Measurements from ENCODE around the gene PRDM8.
"Not testable (repeated sequence)": the region's sequence is repeated elsewhere in the genome, so short reads cannot be mapped to it uniquely, and the experiment has no call there.

The PRDM8 gene

DNA sequence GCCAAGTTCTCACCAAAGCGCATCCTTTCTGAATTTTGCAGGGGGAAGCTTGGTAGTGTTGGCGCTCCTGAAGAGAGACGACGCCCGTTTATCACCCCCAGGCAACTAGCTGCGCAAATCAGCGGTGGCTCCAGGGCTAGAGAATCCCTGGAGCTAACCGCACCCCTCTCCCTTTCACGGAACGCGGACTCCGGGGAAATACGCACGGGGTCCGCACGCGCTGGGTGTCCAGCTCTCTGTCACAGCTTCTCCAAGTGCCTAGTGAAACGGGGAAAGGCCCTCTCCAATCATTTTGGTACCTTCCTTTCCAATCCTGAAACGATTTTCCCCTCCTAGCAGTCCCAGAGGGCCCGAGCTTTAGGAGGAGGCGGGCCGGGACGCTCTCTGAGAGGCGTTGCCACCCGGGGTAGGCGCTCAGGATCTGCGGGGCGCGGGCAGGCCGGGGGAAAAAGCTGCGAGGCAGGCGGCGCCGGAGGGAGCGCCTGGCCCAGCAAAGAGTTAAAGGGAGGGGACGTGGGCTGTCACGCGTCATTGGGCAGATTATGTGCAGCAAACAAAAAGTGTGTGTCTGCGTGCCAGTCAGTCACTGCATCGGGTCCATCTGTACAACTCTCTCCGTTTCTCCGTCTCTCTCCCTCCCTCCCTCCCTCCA is at the start of gene PRDM8:
PRDM8 (plus strand) TSS at position 582 of the 652 bp plus-strand sequence. CDS start 2,578 bp downstream, outside the sequence.
- peak; percentile 21 for DNase-seq

DNA sequence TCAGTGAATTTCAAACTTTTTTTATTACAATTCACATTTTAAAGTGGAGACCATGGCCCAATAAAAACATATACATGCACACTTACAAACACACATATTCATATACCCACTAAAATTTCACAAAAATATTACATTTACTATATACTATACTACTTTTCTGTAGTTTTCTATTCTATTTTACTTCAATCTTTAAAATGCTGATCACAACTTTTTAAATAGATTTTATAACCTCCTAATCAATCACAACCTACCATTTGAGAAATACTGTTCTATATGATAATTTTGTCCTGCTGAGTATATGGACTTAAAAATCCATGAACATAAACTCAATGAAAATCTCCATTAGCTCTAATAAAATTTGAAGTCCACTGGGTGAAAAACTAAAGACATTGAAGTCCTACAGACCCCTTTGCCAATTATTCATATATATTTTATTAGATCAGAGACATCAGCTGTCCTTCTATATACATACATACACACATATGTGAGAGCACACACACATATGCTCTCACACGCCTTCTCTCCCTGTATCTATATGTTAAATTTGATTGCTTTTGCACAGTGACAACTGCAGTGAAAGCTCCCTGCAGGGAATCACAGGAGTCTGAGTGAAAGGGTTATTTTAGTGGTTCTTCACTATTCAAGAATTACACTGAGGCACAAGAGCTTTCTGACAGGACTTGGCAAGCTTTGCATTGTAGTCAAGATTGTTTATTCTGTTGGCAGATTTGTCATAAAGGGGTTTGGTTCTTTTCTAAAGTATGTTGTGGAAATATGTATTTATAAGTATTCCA is 46.7 kb upstream of the PRDM8 start:
- no peak for DNase-seq

DNA sequence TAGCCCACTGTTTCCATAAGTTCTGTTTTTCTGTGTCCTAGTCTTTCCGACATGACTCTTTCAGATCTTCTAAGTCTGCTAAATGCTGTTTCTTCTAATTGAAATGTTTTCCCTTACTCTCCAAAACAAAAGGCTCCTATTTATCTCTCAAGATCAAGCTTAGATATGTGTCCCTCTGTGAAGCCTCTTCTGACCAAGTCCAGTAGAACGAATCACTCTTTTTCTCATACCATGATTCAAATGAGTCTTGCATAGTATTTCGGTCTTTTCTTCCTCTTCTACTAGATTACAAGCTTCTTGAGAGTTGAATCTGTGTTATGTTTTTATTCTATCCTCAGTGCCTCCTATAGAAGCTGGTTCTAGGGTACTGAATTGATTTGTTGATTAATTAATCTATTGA is 45.3 kb upstream of the PRDM8 start:
- DNase-seq: no peak

DNA sequence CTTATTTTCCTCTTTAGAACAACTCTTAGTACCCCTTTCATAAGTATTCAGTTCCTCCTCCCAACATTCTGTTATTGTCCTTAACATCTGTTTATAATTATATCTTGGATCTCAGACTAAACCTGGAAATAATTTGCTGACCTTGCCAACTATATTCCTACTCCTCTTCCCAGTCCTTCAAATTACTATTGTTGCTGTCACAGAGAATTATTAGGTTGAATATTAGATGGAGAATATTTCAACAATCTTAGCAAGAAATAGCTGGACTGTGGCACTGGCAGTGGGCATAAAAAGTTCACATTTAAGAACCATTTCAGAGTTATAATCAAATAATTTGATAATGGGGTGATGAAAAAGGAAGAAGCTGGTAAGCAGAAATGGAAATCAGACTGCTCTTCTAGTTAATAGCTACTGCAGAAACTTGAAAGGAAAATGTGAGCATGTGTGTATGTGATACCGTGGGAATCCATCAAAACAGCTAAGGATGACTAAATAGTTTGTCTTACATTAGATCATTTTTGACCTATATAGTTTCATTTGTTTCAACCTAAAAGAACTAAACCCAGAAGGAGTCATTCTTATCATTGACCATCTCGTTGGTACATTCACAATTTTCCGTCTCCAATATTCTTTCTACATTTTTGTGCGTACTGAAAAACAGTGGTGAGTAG is 43.3 kb upstream of the PRDM8 start:
- no peak for DNase-seq

DNA sequence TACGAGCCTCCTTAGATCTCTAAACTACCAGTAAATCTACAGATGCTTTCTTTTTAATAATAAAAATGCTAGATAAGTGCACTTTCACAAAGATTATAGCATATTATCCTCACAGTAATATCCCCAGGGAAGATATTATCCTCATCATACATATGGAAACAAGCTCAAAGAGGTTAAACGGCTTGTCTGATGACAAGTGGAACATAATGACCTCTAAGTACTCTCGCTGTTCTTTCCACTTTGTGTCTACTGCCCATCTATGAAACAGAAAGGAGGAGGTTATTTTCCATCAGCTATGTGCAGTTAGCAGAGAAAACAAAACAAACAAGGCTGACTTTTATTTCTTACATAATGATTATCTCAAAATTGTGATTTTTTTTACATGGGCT is 42.8 kb upstream of the PRDM8 start:
- DNase-seq: no peak

DNA sequence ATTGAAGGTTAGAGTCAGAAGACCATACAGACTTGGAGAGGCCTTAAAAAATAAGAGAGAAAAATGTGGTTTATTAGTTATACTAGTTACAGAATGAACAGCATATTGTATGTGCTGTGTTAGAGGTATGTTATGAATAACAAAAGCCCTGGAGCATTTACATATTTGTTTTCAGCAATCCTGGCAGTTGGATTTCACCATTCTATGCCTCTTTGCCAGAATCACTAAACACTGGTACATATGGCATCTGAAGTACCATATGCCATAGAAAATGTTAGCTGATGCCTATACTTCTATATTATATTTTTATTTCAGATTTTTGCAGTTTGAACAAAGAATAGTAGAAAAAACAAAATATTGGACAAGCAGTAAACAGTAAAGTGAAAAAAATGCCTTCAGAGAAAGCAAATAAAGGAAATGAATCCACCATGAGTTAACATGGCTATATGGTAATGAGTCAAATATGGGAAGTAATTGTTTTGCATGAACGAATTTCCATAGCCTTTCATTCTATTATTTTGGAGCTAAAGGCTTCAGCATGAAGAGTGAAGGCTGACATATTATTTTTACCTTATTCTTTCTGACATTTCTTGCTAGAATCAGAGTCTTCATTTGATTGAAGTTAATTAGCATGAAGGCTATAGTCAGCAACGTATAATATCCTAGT is 41.9 kb upstream of the PRDM8 start:
- DNase-seq: no peak

DNA sequence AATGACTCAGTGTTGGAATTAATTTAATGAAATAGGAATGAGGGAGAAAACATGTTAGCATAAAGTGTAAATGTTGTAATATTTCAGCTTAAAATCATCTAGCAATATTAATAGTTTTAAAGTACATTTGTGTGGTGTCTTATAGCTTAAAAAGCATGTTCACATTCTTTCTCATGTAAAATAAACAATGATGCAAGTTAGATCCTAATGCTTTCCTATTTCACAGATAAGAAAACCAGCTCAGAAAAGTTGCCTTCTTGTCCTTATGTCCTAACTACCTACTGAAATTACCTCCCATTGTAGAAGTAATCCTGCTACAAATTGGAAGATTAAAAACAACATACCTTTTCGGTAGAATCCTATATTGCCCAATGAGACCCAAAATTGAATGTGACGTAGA is 40.9 kb upstream of the PRDM8 start:
- DNase-seq: no peak

DNA sequence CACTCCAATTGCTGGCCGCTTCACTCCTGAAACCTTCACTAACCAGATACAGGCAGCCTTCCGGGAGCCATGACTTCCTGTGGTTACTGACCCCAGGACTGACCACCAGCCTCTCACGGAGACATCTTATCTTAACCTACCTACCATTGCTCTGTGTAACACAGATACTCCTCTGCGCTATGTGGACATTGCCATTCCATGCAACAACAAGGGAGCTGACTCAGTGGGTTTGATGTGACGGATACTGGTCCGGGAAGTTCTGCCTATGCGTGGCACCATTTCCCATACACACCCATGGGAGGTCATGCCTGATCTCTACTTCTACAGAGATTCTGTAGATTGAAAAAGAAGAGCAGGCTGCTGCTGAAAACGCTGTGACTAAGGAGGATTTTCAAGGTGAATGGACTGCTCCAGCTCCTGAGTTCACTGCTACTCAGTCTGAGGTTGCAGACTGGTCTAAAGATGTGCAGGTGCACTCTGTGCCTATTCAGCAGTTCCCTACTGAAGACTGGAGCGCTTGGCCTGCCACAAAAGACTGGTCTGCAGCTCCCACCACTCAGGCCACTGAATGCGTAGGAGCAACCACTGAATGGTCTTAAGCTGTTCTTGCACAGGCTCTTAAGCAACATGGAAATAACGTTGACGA is 35.8 kb upstream of the PRDM8 start:
- DNase-seq: no peak

DNA sequence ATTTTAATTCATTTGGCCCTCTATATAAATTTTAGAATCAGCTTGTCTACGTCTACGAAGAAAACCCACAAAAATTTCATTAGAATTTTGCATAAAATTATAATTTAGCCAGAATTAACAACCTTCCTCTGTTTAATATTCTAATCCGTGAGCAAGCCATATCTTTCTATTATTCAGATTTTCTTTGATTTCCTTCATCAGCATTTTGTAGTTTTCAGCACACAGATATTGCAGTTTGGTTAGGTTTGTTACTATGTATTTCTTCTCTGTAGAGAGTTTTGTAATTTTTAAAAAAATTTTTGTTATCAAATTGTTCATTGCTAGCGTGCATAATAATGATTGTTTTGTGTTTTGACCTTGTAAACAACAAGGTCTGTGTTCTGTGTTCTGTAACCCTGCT is 34.9 kb upstream of the PRDM8 start:
- no peak for DNase-seq

DNA sequence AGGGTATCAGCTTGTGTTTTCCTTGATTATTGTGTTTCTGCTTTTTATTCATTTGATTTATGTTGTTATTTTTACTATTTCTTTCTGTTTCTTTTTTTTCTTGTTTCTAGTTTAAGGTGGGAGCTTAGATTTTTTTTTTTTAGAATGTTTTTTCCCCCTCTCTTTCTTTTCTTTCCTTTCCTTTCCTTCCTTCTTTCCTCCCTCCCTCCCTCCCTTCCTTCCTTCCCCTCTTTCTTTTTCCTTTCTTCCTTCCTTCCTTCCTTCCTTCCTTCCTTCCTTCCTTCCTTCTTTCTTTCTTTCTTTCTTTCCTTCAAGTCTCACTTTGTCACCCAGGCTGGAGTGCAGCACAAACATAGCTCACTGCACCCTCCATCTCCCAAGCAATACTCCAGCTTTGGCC is 31.4 kb upstream of the PRDM8 start:
- no peak for DNase-seq

DNA sequence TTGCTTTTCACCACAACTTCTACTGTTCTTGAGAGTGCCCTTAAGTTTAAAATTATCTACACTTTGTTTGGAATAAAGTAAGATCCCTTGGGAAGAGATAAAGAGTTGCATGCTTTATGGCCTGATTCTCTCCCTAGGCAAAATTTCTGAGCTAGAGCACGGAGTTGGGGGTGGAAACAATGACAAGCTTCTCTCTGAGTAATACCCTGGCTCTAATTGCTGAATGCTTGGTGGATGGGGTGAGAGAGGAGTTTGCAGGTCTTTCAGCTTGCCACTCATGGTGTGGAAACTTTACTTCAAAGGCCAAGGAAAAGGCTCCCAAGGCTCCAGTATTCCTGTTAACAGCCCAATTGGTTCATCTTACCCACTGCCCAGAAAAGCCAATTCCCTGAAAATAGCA is 26.1 kb upstream of the PRDM8 start:
- DNase-seq: peak; percentile 39

DNA sequence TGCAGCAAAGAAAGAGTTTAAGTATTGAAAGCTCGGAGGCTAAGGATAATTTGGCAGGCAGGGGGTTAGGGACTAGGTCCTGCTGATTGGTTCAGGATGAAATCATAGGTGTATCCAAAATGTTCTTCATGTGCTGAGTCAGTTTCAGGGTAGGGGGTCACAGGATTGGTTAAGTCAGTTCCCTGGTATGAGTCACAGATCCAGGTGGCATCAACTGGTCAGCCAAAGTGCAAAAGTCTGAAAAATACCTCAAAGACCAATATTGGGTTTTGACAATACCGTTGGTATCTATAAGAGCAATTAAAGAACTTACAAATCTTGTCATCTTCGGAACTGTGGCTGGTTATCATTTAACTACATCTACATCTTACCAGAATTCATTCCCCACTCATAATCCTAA is 25.6 kb upstream of the PRDM8 start:
- no peak for DNase-seq

DNA sequence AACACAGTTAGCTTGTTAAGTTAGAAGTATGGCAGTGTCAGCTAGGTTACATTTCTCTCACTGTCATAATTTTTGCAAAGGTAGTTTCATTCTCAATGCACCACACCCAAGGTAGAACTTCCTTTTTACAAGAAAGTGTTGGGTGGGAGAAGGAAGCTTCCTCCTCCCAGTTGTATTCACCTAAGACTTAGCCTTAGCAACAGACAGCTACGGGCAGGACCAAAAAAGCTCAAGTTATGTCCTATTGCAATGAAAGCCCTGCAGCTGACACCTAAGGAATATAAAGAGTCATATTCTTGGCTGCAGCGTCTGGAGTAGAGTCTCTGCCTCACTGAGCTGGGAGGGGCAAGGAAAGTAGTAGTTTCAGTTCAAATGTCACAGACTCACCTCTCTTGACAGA is 25.1 kb upstream of the PRDM8 start:
- no peak for DNase-seq

DNA sequence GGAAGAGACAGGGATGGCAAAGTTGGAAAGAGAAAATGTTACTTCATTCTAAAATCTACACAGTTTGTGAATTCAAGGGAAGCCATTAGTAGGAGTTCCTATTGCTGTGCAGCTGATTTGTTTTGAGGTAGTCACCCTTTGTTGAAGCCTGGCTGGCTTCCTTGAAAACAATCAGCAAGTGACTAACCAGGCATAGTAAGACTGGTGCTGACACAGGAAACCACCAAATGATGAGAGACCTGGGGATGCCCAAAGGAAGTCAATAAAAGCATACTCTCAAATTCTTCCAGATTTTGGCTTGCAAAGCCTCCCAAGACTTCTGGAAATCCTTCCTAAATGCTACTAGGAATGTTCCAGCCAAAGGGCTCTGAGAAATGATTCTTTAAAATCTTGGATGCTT is 23.9 kb upstream of the PRDM8 start:
- peak; percentile 3 for DNase-seq

DNA sequence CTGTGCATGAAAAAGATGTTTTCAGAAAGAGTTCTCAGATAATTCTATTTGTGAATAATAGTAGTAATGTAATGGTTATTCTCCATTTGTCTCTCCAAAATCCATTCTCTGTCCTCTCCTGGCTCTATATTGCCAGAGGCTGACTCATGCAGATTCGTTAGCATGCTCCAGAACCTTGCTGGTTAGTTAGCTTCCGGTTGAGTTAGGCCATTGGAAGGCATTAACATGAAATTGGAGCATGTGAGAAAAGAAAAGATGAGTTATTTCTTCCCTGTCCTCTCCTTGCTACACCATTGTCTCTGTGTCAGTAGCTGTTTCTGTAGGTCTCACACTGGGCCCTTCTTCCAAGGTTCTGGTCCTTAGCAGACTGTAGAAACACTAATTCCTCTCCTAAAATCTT is 23.5 kb upstream of the PRDM8 start:
- no peak for DNase-seq

DNA sequence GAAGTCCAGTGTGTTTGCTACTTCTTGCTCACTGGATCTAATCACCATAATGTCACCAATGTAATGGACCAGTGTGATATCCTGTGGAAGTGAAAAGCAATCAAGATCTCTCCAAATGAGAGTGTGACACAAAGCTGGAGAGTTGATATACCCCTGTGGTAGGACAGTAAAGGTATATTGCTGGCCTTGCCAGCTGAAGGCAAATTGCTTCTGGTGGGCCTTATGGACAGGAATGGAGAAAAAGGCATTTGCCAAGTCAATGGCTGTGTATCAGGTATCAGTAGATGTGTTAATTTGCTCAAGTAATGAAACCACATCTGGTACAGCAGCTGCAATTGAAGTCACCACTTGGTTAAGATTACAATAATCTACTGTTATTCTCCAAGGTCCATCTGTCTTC is 19.5 kb upstream of the PRDM8 start:
- not testable (repeated sequence) for DNase-seq

DNA sequence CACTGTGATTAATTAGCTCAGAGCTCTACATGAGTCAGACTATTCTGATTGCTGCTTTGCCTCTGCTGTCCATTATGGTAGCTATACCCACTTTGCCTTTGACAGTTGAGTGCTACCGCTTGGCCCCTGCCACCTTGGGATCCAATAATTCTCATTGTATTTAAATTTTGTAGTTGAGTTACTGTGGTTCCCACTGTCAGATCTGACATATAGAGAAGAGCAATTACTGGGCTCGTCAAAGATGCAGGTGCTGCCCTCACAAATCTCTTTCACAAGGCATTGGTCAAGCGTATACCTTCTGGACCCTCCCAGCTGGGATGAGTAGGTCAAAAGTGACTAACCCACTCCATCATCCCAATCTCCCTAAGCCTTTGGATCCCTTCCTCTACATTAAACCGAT is 18.3 kb upstream of the PRDM8 start:
- no peak for DNase-seq

DNA sequence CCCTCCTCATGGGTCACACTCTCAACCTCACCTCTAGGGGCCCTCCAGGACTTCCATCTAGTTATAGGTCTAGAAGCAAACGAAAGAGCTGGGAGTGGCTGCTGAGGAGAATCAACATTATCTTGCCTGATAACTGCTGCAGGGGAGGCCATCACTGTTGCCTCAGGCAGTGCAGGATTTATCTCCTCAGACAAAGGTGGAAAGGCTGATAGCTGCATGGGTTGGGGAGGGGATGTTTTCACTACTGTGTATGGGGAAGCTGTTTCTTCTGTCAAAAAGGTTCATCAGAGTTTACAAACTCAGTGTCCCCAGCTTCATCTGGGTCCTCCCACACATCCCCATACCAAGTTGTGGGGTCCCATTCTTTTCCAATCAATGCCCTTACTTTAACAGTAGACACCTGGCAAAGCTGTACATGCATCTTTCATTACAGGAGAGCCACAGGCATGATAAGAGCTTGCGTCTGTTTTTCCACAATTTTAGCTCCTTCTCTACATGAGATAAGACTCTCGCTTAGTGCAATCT is 17.6 kb upstream of the PRDM8 start:
- no peak for DNase-seq

DNA sequence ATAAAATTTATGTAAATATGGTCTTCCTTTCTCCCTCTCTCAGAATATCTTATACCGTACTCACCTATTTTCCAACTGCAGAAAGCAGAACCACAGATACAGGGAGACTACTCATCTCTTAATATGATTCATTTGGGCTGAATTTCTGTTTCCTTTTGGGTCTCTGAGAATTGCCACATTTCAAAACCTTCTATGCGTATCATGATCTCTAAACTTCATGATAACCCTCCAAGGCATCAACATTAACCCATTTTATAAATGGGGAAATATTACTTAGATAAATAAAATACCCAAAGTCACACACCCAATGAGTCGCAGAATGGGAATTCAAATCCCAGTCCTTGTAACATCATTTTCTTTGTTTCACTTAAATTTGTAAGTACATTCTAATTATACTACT is 16.6 kb upstream of the PRDM8 start:
- no peak for DNase-seq

DNA sequence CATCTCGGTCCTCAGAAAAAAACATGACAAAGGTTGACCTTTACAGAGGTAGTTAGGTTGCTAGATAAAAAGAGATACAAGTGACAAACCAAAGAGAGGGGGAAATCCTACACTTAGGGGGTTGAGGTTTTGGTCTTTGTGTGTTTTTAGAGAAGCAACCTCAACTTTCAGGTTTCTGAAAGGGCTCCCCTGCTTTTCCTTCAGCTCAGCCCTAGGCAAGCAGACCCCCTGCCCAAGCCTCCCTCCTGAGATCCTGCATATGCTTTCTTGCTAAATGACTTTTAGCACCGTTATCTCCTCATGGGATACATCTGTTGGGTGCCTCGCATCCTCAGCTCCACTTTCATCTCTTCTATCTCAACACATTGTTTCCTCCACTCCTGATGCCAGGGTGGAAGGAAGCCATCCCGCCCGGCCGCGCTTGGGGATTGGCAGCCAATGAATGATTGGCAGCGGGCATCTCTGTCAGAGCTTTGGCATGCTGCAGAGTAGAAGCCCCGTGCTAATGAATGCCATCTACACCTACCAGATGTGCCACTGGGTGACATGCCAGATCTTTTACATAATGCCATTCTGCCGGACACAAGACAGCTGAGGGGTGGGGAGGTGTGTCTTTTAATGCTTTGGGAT is 15.0 kb upstream of the PRDM8 start:
- no peak for DNase-seq

DNA sequence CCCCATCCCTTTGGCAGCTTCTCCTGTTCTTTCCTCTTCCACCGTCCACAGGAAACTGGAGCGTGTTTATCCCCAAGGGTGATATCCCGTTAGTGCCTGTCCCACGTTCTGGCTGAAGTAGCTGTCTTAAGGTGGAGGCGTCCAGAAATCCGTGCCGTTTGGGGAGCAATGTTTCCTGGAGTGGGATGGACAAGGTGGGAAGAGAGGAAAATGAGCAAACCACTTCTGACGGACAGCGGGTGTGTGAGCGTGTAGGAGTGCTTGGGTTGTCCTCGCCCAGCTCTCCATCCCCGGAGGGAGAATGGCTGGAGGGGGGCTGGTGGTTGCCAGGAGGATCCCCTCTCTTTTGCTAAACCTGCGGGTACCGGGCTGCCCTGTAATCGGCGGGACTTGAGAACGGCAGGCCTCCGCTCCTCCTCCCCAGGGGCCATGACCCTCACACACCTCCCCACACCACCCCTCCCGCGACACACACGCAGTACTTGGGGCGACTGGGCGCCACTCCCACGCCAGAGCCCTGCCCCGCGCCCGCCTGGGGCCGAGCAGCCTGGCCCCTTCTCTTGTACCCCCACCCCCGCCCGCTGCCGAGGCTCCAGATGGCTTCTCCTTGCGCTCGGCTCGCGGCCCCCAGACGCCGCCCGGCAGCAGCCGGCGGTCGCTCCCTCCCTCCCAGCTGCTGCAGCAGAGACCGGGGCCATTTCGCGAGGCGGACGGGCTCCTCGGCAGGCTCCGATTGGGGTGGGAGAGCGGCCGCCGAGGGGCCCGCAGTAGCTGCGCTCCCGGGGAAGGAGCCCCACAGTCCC is 13.9 kb upstream of the PRDM8 start:
- DNase-seq: no peak
